Astrocyte of the hippocampus (primary cell): Measurements from ENCODE around the gene SP8.
"Not testable (repeated sequence)": the region's sequence is repeated elsewhere in the genome, so short reads cannot be mapped to it uniquely, and the experiment has no call there.

Source experiments
- DNase-seq: peaks from one replicate; pipeline ENCODE4 v3.0.0; 2011; ENCODE audit warnings: low read depth, low spot score

The SP8 gene

GRCh38 chr7:20786779-20787659 lies at the start of gene SP8:
Gene SP8, minus strand, starts transcription at chr7:20786886. Its CDS starts 88 bp downstream, at chr7:20786798.
- DNase-seq, result peak; percentile 86

DNA sequence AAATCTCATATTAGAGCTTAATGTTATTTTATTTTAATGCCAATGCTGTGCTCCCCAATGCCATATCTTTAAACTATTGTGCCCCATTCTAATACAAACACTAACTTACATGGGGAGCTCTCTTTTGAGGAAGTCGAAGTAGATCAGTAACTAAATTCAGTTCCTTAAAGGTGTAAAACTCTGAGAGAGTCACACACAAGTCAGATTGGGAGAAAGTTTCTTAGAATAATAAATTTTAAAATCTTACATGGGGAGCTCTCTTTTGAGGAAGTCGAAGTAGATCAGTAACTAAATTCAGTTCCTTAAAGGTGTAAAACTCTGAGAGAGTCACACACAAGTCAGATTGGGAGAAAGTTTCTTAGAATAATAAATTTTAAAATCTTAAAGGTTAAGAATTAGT lies 49.7 kb upstream of the SP8 start:
- not testable (repeated sequence) for DNase-seq

- DNase-seq, result no peak
Observed at GRCh38 chr7:20835111-20835750, 48.5 kb upstream of the SP8 start.

DNA sequence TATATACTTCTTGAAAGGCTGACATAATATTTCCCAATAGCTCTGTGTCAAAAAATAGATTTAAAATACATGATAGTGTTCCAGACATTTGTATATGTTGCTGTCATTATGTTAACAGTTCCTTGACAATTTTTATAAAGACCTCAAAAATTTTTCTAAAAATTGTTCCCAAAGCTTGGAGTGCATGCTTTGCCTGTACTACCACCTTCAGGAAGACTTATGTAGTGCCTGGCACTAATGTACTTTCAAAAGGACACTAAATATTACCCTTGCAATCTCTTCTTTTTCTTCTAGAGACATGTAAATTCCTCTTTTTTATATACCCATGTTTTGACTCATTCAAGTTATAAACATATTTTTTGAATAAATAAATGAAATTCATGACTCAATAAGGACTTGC lies 48.0 kb upstream of the SP8 start:
- no peak for DNase-seq

DNA sequence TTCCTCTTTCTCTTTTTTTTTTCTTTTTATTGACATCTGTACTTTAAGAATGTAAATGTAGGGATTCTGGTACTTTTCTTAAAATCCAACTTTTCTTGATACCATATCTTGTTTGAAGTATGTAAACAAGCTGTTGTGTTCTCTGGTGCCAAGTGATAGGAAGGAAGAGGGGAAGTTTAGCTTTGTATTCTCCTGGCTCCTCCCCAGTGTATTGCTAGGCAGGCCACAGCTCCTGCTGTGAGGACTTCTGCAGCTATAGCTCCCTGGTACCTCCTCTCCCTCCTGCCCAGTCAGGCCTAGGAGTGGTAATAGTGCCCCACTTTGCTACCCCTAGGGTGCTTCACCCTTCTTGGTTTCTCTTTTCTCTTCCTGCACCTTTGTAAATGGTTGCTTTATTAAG lies 45.3 kb upstream of the SP8 start:
- no peak for DNase-seq

DNA sequence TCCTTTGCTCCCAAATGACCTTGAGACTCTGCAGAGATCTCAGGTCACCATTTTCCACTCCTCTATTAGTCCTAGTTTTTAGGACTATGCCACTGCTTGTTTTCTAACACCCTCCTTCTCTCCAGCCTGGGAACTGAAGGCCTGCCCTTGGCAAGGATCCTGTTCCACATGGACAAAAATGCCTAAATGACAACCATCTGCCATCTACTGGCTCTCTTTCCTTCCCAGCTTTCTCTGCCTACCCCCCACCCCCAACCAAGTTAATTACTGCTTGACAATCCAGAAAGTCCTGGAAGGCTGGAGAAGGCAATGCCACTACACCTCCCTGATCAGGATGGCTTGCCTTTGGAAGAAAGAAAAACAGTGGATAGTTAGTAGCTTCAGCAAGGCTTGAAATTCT lies 44.8 kb upstream of the SP8 start:
- DNase-seq, result no peak

- no peak for DNase-seq
Observed at GRCh38 chr7:20828947-20829346, 42.3 kb upstream of the SP8 start.

DNA sequence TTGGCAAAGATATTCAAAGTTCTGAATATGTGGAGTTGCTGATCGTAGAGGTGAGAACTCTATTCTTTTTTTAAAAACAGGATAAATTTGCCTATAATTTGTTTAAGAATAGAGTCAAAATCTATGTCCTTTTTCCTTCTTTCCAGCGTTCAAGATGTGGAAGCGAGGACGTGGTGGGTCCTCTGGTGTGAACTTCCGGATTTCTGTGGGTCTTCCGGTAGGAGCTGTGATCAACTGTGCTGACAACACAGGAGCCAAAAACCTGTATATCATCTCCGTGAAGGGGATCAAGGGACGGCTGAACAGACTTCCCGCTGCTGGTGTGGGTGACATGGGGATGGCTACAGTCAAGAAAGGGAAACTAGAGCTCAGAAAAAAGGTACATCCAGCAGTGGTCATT lies 40.5 kb upstream of the SP8 start:
- no peak for DNase-seq

- DNase-seq, result no peak
Observed at GRCh38 chr7:20826243-20826642, 39.6 kb upstream of the SP8 start.

- no peak for DNase-seq
Observed at GRCh38 chr7:20825555-20825954, 38.9 kb upstream of the SP8 start.

- not testable (repeated sequence) for DNase-seq
Observed at GRCh38 chr7:20821390-20821789, 34.7 kb upstream of the SP8 start.

- DNase-seq, result peak; percentile 10
Observed at GRCh38 chr7:20816372-20816959, 29.8 kb upstream of the SP8 start.

GRCh38 chr7:20804345-20804744 lies 17.7 kb upstream of the SP8 start:
- no peak for DNase-seq

GRCh38 chr7:20799566-20800366 lies 13.1 kb upstream of the SP8 start:
- no peak for DNase-seq

- no peak for DNase-seq
Observed at GRCh38 chr7:20798694-20799121, 12.0 kb upstream of the SP8 start.

DNA sequence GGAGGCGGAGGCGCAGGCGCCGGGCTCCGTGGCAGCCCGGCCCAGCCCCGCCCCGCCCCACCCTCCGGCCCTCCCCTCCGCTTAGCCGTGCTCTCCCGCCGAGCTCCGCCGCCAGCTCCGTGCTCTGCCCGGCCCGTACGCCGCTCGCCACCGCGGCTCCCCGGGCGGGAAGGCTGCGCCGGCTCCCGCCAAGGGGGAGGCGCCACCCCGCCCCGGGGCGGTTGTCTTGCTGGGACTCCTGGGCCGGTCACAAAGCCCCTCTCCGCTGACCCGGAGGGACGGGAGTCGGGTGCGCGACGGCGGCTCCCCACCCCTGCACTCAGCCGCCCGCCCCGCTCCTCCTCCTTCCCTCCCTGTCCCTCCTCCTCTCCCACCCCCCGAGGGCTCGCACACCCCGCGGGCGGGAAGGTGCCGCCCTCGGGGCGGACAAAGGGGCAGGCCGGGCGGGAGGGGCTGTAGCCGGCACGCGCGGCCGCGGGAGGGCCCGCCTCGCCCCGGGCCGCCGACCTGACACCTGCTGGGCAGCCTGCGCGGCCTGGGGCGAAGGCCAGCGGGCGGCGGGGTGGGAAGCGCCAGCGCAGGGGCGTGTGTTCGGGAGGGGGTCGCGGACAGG lies 11.5 kb upstream of the SP8 start:
- DNase-seq, result peak; percentile 78

GRCh38 chr7:20797462-20798080 lies 10.9 kb upstream of the SP8 start:
- peak; percentile 23 for DNase-seq

DNA sequence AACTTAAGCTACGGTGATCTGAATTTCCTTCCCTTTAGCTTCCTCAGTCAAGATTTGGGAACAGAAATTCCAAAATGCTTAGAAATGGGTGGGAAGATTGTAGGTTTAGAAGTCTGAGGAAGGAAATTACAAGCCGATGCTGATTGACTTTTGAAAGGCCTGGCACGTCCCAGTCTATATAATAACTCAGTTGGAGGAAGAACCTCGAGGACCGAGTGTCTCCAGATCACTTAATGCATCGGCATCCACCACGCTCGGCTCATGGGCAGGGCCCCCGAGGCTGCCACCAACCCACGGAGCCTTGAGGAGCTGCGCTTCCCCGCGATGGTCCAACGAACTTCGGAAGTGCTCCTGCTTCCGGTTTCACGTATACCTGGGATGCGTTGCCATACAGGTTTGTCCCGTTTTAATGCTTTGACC lies 10.4 kb upstream of the SP8 start:
- no peak for DNase-seq

GRCh38 chr7:20796500-20796899 lies 9.8 kb upstream of the SP8 start:
- DNase-seq, result no peak

- no peak for DNase-seq
Observed at GRCh38 chr7:20795881-20796280, 9.2 kb upstream of the SP8 start.

- DNase-seq, result no peak
Observed at GRCh38 chr7:20795361-20795760, 8.7 kb upstream of the SP8 start.
